ENCODE measurements around the gene PDSS1. TPM values are rescaled to one million over a fixed set of nuclear protein-coding genes. Genes with fewer than 3 reads are reported as not detected.
"Not testable (repeated sequence)": the region's sequence is repeated elsewhere in the genome, so short reads cannot be mapped to it uniquely, and the experiment has no call there.

The PDSS1 gene
- polyA plus RNA-seq, 1 donor (not counting 4 experiments of a cell fraction or from before 2014, with no cell fraction given): 36.6 TPM

GRCh38 chr10:26690731-26691475 lies 6.6 kb upstream of the PDSS1 start:
- FAIRE-seq (no peak), DNase-seq (ENCODE audit: low read depth, low spot score) (no peak)
- no peak overlapping the region for H3K27ac ChIP-seq (ENCODE audit: control insufficient read depth, insufficient read depth, low read length)
- TF ChIP-seq CTCF (optimal IDR thresholded peaks at IDR 0.05 in 1 of 3, IDR thresholded peaks at IDR 0.05 in 1 of 3, conservative IDR thresholded peaks at IDR 0.05 in 1 of 3; ENCODE audit: extremely low read depth in 1 of 3, insufficient read depth in 2 of 3, low read length in 3 of 3) (no peak), EZH2 (IDR thresholded peaks at IDR 0.05; ENCODE audit: low read length) (no peak)
- no peak overlapping the region for H3K4me2 ChIP-seq (ENCODE audit: control insufficient read depth, extremely low read depth, insufficient read depth, low read depth, low read length)
- no peak overlapping the region for H3K4me3 ChIP-seq (ENCODE audit: control insufficient read depth in 2 of 3, extremely low read depth in 1 of 3, insufficient read depth in 2 of 3, low read depth in 1 of 3, low read length in 3 of 3)
- H3K9me1 ChIP-seq (ENCODE audit: control insufficient read depth, extremely low read depth, insufficient read depth, low read length): no peaks in the 10 kb centered on the region
- H3K9me3 ChIP-seq (ENCODE audit: control insufficient read depth, low read depth, low read length): no peaks in the 10 kb centered on the region
- no peaks in the 10 kb centered on the region for H3K79me2 ChIP-seq (ENCODE audit: control insufficient read depth, insufficient read depth, low read length)
- H4K20me1 ChIP-seq (ENCODE audit: control insufficient read depth, extremely low read depth, insufficient read depth, low read length): no peaks in the 10 kb centered on the region
- no peaks in the 10 kb centered on the region for H3K4me1 ChIP-seq (ENCODE audit: control insufficient read depth, extremely low read depth, insufficient read depth, low read length)
- no peaks in the 10 kb centered on the region for H3K27me3 ChIP-seq (ENCODE audit: control insufficient read depth, extremely low read depth, insufficient read depth, low read length)
- no peak overlapping the region for H2AFZ ChIP-seq (ENCODE audit: control insufficient read depth, low read length)
- no peaks in the 10 kb centered on the region for H3K36me3 ChIP-seq (ENCODE audit: control insufficient read depth in 2 of 2, extremely low read depth in 1 of 2, insufficient read depth in 2 of 2, low read length in 2 of 2)
- dilution Hi-C loops (cut with MboI; ENCODE audit: extremely low pct_ligation_motif_present, low sequenced_read_pairs): no loop called here
- no peak overlapping the region for H3K9ac ChIP-seq (ENCODE audit: control insufficient read depth, extremely low read depth, insufficient read depth, low read length)

DNA sequence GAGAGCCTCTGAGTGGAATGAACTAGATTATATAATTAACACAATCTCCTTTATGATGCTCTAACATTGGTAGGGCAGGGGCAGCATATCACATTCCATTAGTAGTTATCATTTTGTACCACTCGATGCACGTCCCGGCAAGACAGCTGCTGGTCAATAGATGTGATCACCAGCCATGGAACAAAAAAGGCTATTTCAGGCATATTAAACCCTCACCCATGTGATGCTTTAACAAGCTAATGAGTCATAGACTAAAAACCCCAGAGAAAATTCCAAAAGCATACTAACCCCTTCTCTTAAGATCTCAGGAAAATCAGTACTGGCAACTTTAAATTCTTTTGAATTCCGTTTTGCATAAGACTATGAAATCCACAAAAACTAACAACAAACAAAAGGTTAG lies 3.0 kb upstream of the PDSS1 start:
- dilution Hi-C loops (cut with MboI; ENCODE audit: extremely low pct_ligation_motif_present, low sequenced_read_pairs); H4K20me1 ChIP-seq (ENCODE audit: control insufficient read depth, extremely low read depth, insufficient read depth, low read length); H3K27me3 ChIP-seq (ENCODE audit: control insufficient read depth, extremely low read depth, insufficient read depth, low read length); H3K4me2 ChIP-seq (ENCODE audit: control insufficient read depth, extremely low read depth, insufficient read depth, low read depth, low read length); H3K9me3 ChIP-seq (ENCODE audit: control insufficient read depth, low read depth, low read length); H3K27ac ChIP-seq (ENCODE audit: control insufficient read depth, insufficient read depth, low read length); H3K9me1 ChIP-seq (ENCODE audit: control insufficient read depth, extremely low read depth, insufficient read depth, low read length); DNase-seq (ENCODE audit: low read depth, low spot score); H3K36me3 ChIP-seq (ENCODE audit: control insufficient read depth in 2 of 2, extremely low read depth in 1 of 2, insufficient read depth in 2 of 2, low read length in 2 of 2); H3K4me3 ChIP-seq (ENCODE audit: control insufficient read depth in 2 of 3, extremely low read depth in 1 of 3, insufficient read depth in 2 of 3, low read depth in 1 of 3, low read length in 3 of 3); H3K9ac ChIP-seq (ENCODE audit: control insufficient read depth, extremely low read depth, insufficient read depth, low read length): not testable (repeated sequence)
- H2AFZ ChIP-seq (ENCODE audit: control insufficient read depth, low read length): peak overlapping the region; percentile 26
- H3K4me1 ChIP-seq (ENCODE audit: control insufficient read depth, extremely low read depth, insufficient read depth, low read length): peaks cover 10% of the 10 kb centered on the region
- peaks cover 19% of the 10 kb centered on the region for H3K79me2 ChIP-seq (ENCODE audit: control insufficient read depth, insufficient read depth, low read length)
- peak; percentile 44 for FAIRE-seq

GRCh38 chr10:26696786-26697162 lies 727 bp upstream of the PDSS1 start:
- H3K9me3 ChIP-seq (ENCODE audit: control insufficient read depth, low read depth, low read length): no peaks in the 10 kb centered on the region
- no peaks in the 10 kb centered on the region for H3K27me3 ChIP-seq (ENCODE audit: control insufficient read depth, extremely low read depth, insufficient read depth, low read length)
- H4K20me1 ChIP-seq (ENCODE audit: control insufficient read depth, extremely low read depth, insufficient read depth, low read length): peaks cover 4% of the 10 kb centered on the region
- peak overlapping the region; percentile 88 for H3K9ac ChIP-seq (ENCODE audit: control insufficient read depth, extremely low read depth, insufficient read depth, low read length)
- peaks cover 42% of the 10 kb centered on the region for H3K79me2 ChIP-seq (ENCODE audit: control insufficient read depth, insufficient read depth, low read length)
- peak overlapping the region; percentile 93 for H3K4me2 ChIP-seq (ENCODE audit: control insufficient read depth, extremely low read depth, insufficient read depth, low read depth, low read length)
- H3K27ac ChIP-seq (ENCODE audit: control insufficient read depth, insufficient read depth, low read length): peak overlapping the region; percentile 81
- dilution Hi-C loops (cut with MboI; ENCODE audit: extremely low pct_ligation_motif_present, low sequenced_read_pairs): no loop called here
- peak; percentile 26 for DNase-seq (ENCODE audit: low read depth, low spot score)
- H2AFZ ChIP-seq (ENCODE audit: control insufficient read depth, low read length): peak overlapping the region; percentile 91
- H3K9me1 ChIP-seq (ENCODE audit: control insufficient read depth, extremely low read depth, insufficient read depth, low read length): no peaks in the 10 kb centered on the region
- H3K4me1 ChIP-seq (ENCODE audit: control insufficient read depth, extremely low read depth, insufficient read depth, low read length): peaks cover 10% of the 10 kb centered on the region
- FAIRE-seq: peak; percentile 66
- TF ChIP-seq EZH2 (IDR thresholded peaks at IDR 0.05; ENCODE audit: low read length) (no peak), CTCF (optimal IDR thresholded peaks at IDR 0.05 in 1 of 3, IDR thresholded peaks at IDR 0.05 in 1 of 3, conservative IDR thresholded peaks at IDR 0.05 in 1 of 3; ENCODE audit: extremely low read depth in 1 of 3, insufficient read depth in 2 of 3, low read length in 3 of 3) (no peak)
- H3K36me3 ChIP-seq (ENCODE audit: control insufficient read depth in 2 of 2, extremely low read depth in 1 of 2, insufficient read depth in 2 of 2, low read length in 2 of 2): no peaks in the 10 kb centered on the region
- H3K4me3 ChIP-seq (ENCODE audit: control insufficient read depth in 2 of 3, extremely low read depth in 1 of 3, insufficient read depth in 2 of 3, low read depth in 1 of 3, low read length in 3 of 3): peak overlapping the region; percentile 94 to 97 (median 95)
